Gastrocnemius medialis (tissue), 4 donors: ENCODE results near the gene TNFSF18. TPM values are rescaled to one million over a fixed set of nuclear protein-coding genes. Genes with fewer than 3 reads are reported as not detected.

Experiments
- ATAC-seq, 2 donors: fragments of 150-250 bp; one replicate each; pipeline ENCODE4 v1.9.1; 2016
- DNase-seq, 2 donors: peaks; one replicate each; pipeline ENCODE4 v3.0.0-alpha.2; 2019
- H3K27ac ChIP-seq, 4 donors: fragments of 200-600 bp; sonication (generic); 1 replicate in 1 of 4; 2 replicates in 3 of 4; pipeline ENCODE4 v1.5.1; 2016 to 2018; ENCODE audit warnings: mild to moderate bottlenecking in 2 of 4, moderate library complexity in 1 of 4
- H3K27me3 ChIP-seq, 3 donors: fragments of 200-600 bp; sonication (generic) in 2 of 3; 1 replicate in 1 of 3; 2 replicates in 2 of 3; pipeline versions ENCODE4 v1.5.1 to v1.6.0; 2016 to 2019; ENCODE audit warnings: mild to moderate bottlenecking in 1 of 3, moderate library complexity in 1 of 3
- H3K36me3 ChIP-seq, 2 donors: fragments of 200-600 bp; sonication (generic) in 1 of 2; one replicate each; pipeline ENCODE4 v1.5.1; 2017 to 2018
- H3K4me1 ChIP-seq, 2 donors: fragments of 200-600 bp; sonication (generic) in 1 of 2; one replicate each; pipeline ENCODE4 v1.5.1; 2016 to 2017; ENCODE audit warnings: mild to moderate bottlenecking in 2 of 2
- H3K4me3 ChIP-seq, 4 donors: fragments of 200-600 bp; sonication (generic) in 3 of 4; 1 replicate in 1 of 4; 2 replicates in 3 of 4; pipeline ENCODE4 v1.5.1; 2016 to 2019; ENCODE audit warnings: mild to moderate bottlenecking in 2 of 4
- H3K9me3 ChIP-seq, 3 donors: fragments of 200-600 bp; sonication (generic) in 2 of 3; 1 replicate in 1 of 3; 2 replicates in 2 of 3; pipeline ENCODE4 v1.5.1; 2016 to 2019
- CTCF ChIP-seq, 5 experiments: fragments of 450-650 bp in 3 of 5; fragments of 200-600 bp in 2 of 5; sonication (generic) in 2 of 5; IDR thresholded peaks in 4 of 5; conservative IDR thresholded peaks in 1 of 5; 1 replicate in 4 of 5; 2 replicates in 1 of 5; pipeline ENCODE4 v1.5.1; 2016 to 2019; ENCODE audit warnings: antibody characterized with exemption in 5 of 5, mild to moderate bottlenecking in 3 of 5, moderate library complexity in 3 of 5
- POLR2A ChIP-seq, 2 donors: fragments of 450-650 bp; IDR thresholded peaks; one replicate each; pipeline ENCODE4 v1.6.1; 2017; ENCODE audit warnings: antibody characterized with exemption in 2 of 2, mild to moderate bottlenecking in 2 of 2, moderate library complexity in 2 of 2
- in situ Hi-C, 4 donors: fragments of 200-750 bp; cut with MboI; loops; one replicate each; pipeline versions ENCODE4 v1.15.0 to v1.8.0; 2017; ENCODE audit warnings: low sequenced_read_pairs in 4 of 4
- intact Hi-C: fragments of 100-400 bp; cut with DNase I; formaldehyde crosslinking; loops from one replicate; pipeline ENCODE4 v1.15.1; 2023; ENCODE audit warnings: low total_unique reads
- total RNA-seq, 4 donors: library from RNA; depleted of rRNA; stranded (reverse); fragments of >200 nt; gene quantifications; one replicate each; pipeline versions ENCODE4 v1.1.0 to v1.2.3, GENCODE V29; 2016

The TNFSF18 gene
- total RNA-seq, 4 donors from 2014 or later, result not detected

- intact Hi-C loops, result no loop called here
- in situ Hi-C loops, result no loop called here
Observed at GRCh38 chr1:173014160-173014559, 36.6 kb downstream of the TNFSF18 start.

GRCh38 chr1:173012126-173012525 is 38.6 kb downstream of the TNFSF18 start:
- Histone ChIP-seq H3K27me3 (no peaks in the 10 kb centered on the region), H3K4me1 (no peaks in the 10 kb centered on the region), H3K27ac (no peak overlapping the region), H3K9me3 (no peaks in the 10 kb centered on the region), H3K36me3 (no peaks in the 10 kb centered on the region), H3K4me3 (no peak overlapping the region)
- DNase-seq, result no peak
- intact Hi-C loops (no loop called here), in situ Hi-C loops (no loop called here)
- TF ChIP-seq CTCF (IDR thresholded peaks at IDR 0.05 in 4 of 5, conservative IDR thresholded peaks at IDR 0.05 in 1 of 5), result no peak
- TF ChIP-seq POLR2A (IDR thresholded peaks at IDR 0.05), result no peak
- ATAC-seq, result no peak

More at GRCh38 chr1:173014160-173014559, 36.6 kb downstream of the TNFSF18 start:
- TF ChIP-seq CTCF (IDR thresholded peaks at IDR 0.05 in 4 of 5, conservative IDR thresholded peaks at IDR 0.05 in 1 of 5), result no peak
- no peak for TF ChIP-seq POLR2A (IDR thresholded peaks at IDR 0.05)
- no peak for DNase-seq
- Histone ChIP-seq H3K27ac (no peak overlapping the region), H3K9me3 (no peaks in the 10 kb centered on the region), H3K27me3 (no peaks in the 10 kb centered on the region), H3K4me3 (no peak overlapping the region), H3K4me1 (no peaks in the 10 kb centered on the region), H3K36me3 (no peaks in the 10 kb centered on the region)
- no peak for ATAC-seq

- ATAC-seq, result no peak
- DNase-seq, result no peak
- TF ChIP-seq POLR2A (IDR thresholded peaks at IDR 0.05) (no peak), CTCF (IDR thresholded peaks at IDR 0.05 in 4 of 5, conservative IDR thresholded peaks at IDR 0.05 in 1 of 5) (no peak)
Observed at GRCh38 chr1:173009597-173009996, 41.1 kb downstream of the TNFSF18 start.

GRCh38 chr1:173005196-173005864 is 45.4 kb downstream of the TNFSF18 start:
- H3K36me3 ChIP-seq, result no peaks in the 10 kb centered on the region
- no peaks in the 10 kb centered on the region for H3K4me1 ChIP-seq
- no peaks in the 10 kb centered on the region for H3K9me3 ChIP-seq

More at GRCh38 chr1:173009597-173009996, 41.1 kb downstream of the TNFSF18 start:
- in situ Hi-C loops (no loop called here), intact Hi-C loops (no loop called here)
- no peak overlapping the region for H3K4me3 ChIP-seq
- H3K4me1 ChIP-seq, result no peaks in the 10 kb centered on the region
- no peak overlapping the region for H3K27ac ChIP-seq
- no peaks in the 10 kb centered on the region for H3K9me3 ChIP-seq
- no peaks in the 10 kb centered on the region for H3K27me3 ChIP-seq
- no peaks in the 10 kb centered on the region for H3K36me3 ChIP-seq

More at GRCh38 chr1:173005196-173005864, 45.4 kb downstream of the TNFSF18 start:
- DNase-seq (no peak), ATAC-seq (no peak)
- intact Hi-C loops (no loop called here), in situ Hi-C loops (no loop called here)
- no peak overlapping the region for H3K27ac ChIP-seq
- no peak overlapping the region for H3K4me3 ChIP-seq
- no peaks in the 10 kb centered on the region for H3K27me3 ChIP-seq
- no peak for TF ChIP-seq CTCF (IDR thresholded peaks at IDR 0.05 in 4 of 5, conservative IDR thresholded peaks at IDR 0.05 in 1 of 5)
- TF ChIP-seq POLR2A (IDR thresholded peaks at IDR 0.05), result no peak
